Body of pancreas (tissue), 4 donors: ENCODE results near the gene SELENOO.

Source experiments
- POLR2A ChIP-seq, 3 donors: fragments of 450-650 bp; IDR thresholded peaks; one replicate each; pipeline ENCODE4 v1.6.1; 2016; ENCODE audit warnings: antibody characterized with exemption in 3 of 3, mild to moderate bottlenecking in 2 of 3
- TF ChIP-seq, protein P1 (sequence below), 7 experiments: fragments of 450-650 bp in 4 of 7; fragments of 200-600 bp in 3 of 7; sonication (generic) in 3 of 7; IDR thresholded peaks; one replicate each; pipeline ENCODE4 v1.5.1; 2016 to 2019; ENCODE audit warnings: antibody characterized with exemption in 7 of 7

- TF ChIP-seq POLR2A (IDR thresholded peaks at IDR 0.05), result no peak
- TF ChIP-seq, protein P1, sequence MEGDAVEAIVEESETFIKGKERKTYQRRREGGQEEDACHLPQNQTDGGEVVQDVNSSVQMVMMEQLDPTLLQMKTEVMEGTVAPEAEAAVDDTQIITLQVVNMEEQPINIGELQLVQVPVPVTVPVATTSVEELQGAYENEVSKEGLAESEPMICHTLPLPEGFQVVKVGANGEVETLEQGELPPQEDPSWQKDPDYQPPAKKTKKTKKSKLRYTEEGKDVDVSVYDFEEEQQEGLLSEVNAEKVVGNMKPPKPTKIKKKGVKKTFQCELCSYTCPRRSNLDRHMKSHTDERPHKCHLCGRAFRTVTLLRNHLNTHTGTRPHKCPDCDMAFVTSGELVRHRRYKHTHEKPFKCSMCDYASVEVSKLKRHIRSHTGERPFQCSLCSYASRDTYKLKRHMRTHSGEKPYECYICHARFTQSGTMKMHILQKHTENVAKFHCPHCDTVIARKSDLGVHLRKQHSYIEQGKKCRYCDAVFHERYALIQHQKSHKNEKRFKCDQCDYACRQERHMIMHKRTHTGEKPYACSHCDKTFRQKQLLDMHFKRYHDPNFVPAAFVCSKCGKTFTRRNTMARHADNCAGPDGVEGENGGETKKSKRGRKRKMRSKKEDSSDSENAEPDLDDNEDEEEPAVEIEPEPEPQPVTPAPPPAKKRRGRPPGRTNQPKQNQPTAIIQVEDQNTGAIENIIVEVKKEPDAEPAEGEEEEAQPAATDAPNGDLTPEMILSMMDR (IDR thresholded peaks at IDR 0.05), result no peak
Observed at GRCh38 chr22:50224071-50224470, 23.3 kb downstream of the SELENOO start.
